ENCODE data around the gene ZNF669.

ZNF669 gene

GRCh38 chr1:247054992-247055415, 49.2 kb downstream of the ZNF669 start:
- DNase-seq = no peak

Measured in activated CD4-positive, CD25-positive, alpha-beta regulatory T cell treated with anti-CD3 and anti-CD28 coated beads, Interleukin-2, amount 50 U/mL, for 72 hours (primary cell).